Neuron (in vitro differentiated cells): ENCODE data around the gene CD82.

Experiments
- H2AFZ ChIP-seq: one replicate; pipeline ENCODE4 v1.6.1; 2013; ENCODE audit warnings: low read depth, mild to moderate bottlenecking, inconsistent platforms, low read length, moderate library complexity
- H3K27me3 ChIP-seq: one replicate; pipeline ENCODE4 v1.6.1; 2013; ENCODE audit warnings: low read length; ENCODE audit not compliant: insufficient read depth
- H3K36me3 ChIP-seq: one replicate; pipeline ENCODE4 v1.6.1; 2013; ENCODE audit warnings: low read length; ENCODE audit not compliant: insufficient read depth
- H3K4me1 ChIP-seq: one replicate; pipeline ENCODE4 v1.6.1; 2013; ENCODE audit warnings: low read length; ENCODE audit not compliant: insufficient read depth
- H3K4me3 ChIP-seq: 2 replicates; pipeline ENCODE4 v1.5.1; 2013; ENCODE audit warnings: mild to moderate bottlenecking, low read length, moderate library complexity
- H3K9me3 ChIP-seq: one replicate; pipeline ENCODE4 v1.6.1; 2013; ENCODE audit warnings: low read length

CD82 gene

DNA sequence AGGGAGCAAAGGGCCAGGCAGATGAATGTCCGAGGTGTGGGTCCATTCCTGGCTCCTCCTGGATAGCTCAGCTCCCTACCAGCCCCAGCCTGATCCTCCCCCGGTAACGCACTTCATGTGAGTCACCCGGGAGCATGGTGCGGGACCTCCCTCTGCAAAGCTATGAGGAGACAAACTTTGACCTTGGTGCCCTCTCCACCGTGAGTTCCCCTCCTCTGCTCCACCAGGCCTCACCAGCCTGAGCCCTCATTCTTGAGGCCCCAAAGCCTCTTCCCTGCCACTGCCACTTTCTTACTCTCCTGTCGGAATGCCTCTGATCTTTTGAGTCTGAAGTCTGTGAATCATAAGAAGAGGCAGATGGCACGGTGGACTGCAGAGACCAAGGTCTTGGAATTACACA lies 37.4 kb upstream of the CD82 start:
- Histone ChIP-seq H3K36me3 (no peaks in the 10 kb centered on the region), H3K4me3 (no peak overlapping the region), H3K27me3 (peaks cover 3% of the 10 kb centered on the region), H3K4me1 (no peaks in the 10 kb centered on the region), H2AFZ (no peak overlapping the region), H3K9me3 (no peaks in the 10 kb centered on the region)

DNA sequence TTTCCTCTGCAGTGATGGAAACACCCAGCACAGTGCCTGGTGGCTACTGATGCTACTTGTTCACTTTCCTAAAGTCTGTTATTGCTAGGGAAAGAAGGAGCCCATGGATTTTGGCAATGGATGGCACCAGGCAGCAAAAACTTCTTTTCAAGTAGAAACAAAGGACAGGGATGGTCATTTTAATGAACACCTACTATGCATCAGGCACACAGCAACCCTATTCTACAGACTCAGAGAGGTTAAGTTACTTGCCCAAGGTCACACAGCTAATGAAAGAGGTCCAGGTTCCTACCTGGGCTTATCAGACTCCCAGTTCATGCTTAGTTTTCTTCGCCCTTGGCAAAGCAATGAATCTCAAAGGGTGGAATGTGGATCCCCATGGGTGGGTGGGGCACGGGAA lies 36.9 kb upstream of the CD82 start:
- Histone ChIP-seq H3K9me3 (no peaks in the 10 kb centered on the region), H3K4me1 (no peaks in the 10 kb centered on the region), H3K4me3 (no peak overlapping the region), H3K36me3 (no peaks in the 10 kb centered on the region), H3K27me3 (peaks cover 3% of the 10 kb centered on the region), H2AFZ (no peak overlapping the region)

DNA sequence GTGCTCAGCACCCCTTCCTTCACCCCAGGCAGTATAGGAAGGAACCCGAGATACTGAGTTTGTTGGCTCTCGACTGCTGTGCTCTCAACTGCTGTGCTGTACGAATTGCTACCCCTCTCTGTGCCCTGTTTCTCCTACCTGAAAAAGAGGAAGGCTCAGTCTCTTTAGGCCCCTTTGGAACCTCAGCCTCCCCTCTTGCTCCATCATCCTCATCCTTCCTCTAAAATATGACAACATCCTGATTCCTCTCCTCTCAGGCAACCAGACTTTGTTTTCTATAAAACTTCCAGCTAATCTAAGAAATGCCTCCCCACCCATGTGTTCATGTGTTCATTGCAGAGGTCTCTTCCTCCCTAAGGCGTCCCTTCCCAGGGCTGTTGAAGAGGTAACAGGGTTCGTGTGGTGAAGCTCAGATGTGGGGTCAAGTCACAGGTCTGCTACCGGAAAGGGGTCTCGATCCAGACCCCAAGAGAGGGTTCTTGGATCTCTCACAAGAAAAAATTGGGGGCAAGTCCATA lies 35.5 kb upstream of the CD82 start:
- Histone ChIP-seq H3K27me3 (peaks cover 3% of the 10 kb centered on the region), H3K4me3 (no peak overlapping the region), H2AFZ (no peak overlapping the region), H3K9me3 (no peaks in the 10 kb centered on the region), H3K36me3 (no peaks in the 10 kb centered on the region), H3K4me1 (no peaks in the 10 kb centered on the region)

DNA sequence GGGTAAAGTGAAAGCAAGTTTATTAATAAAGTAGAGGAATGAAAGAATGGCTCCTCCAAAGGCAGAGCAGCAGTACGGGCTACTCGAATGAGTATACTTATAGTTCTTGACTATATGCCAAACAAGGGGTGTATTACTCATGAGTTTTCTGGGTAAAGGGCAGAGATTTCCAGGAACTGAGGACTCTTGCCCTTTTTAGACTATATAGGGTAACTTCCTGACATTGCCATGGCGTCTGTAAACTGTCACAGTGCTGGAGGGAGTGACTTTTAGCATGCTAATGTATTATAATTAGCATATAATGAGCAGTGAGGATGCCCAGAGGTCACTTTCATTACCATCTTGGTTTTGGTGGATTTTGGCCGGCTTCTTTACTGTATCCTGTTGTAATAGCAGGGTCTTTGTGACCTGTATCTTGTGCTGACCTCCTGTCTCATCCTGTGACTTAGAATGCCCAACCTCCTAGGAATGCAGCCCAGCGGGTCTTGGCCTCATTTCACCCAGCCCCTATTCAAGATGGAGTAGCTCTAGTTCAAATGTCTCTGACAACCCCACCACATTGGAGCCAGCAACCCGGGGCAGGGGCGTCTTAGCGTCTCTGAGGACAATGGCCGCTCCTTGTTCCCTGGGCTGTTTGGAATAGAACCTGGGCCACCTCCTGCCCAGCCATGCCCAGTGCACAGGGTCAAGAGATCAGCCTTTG lies 34.9 kb upstream of the CD82 start:
- Histone ChIP-seq H3K4me3 (no peak overlapping the region), H2AFZ (no peak overlapping the region), H3K4me1 (no peaks in the 10 kb centered on the region), H3K27me3 (peaks cover 3% of the 10 kb centered on the region), H3K36me3 (no peaks in the 10 kb centered on the region), H3K9me3 (no peaks in the 10 kb centered on the region)

DNA sequence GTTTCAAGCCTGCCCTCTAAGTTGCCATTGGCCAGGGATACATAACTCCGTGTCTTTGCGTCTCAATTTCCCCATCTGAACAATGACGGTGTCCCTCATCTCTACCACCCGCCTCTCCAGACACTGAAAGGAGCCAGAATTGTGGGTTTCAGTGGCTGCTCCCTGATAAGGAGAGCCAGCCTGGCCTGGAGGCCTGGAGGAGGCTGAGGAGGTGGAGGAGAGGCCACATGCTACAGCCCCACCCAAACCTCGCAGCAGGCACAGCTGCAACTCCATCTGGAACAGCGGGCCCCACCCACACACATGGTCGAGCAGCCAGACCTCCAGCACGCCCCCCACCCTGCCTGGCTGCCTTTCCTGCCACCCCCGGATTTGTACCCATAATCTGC lies 34.4 kb upstream of the CD82 start:
- H3K4me3 ChIP-seq, result no peak overlapping the region
- H2AFZ ChIP-seq, result no peak overlapping the region
- H3K4me1 ChIP-seq, result no peaks in the 10 kb centered on the region
- H3K27me3 ChIP-seq, result peaks cover 3% of the 10 kb centered on the region
- no peaks in the 10 kb centered on the region for H3K36me3 ChIP-seq
- no peaks in the 10 kb centered on the region for H3K9me3 ChIP-seq

DNA sequence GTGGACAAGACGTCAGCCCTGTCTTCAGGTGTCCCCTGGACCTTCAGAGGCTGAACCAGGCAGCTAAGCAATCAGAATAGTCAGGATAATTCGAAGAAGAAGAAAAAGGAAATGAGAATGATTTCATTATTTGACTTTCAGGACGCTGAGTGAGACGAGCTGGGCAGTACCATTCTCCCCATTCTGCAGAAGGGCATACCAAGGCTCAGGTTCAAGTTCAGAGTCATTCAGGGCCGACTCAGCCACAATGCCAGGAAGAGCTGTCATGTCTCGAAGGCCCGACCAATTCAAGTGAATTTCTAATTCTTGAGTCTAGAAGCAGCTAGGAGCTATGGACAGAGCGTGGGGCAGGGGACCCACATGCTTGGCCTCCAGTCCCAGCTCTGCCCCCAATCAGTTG lies 33.8 kb upstream of the CD82 start:
- no peaks in the 10 kb centered on the region for H3K36me3 ChIP-seq
- H2AFZ ChIP-seq, result no peak overlapping the region
- no peaks in the 10 kb centered on the region for H3K9me3 ChIP-seq
- peaks cover 3% of the 10 kb centered on the region for H3K27me3 ChIP-seq
- H3K4me3 ChIP-seq, result no peak overlapping the region
- H3K4me1 ChIP-seq, result no peaks in the 10 kb centered on the region

DNA sequence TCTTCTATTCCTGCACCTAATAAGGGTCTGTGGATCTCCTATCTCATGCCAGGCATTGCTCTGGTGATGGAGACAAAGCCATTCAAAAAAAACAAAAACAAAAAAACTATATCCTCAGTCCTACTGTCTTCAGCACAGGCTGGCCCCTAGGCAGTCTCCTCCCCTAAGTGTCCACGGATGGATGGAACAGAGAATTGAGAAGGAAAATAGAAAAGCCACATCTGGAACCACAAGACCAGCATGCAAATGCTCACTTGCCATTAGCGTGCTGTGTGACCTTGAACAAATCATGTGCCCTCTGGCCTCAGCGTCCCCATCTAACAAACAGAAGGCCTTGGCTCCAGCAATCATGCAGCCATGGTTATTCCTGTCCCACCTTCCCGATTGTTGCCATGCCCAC lies 32.7 kb upstream of the CD82 start:
- Histone ChIP-seq H3K36me3 (no peaks in the 10 kb centered on the region), H3K4me1 (no peaks in the 10 kb centered on the region), H3K27me3 (no peaks in the 10 kb centered on the region), H3K9me3 (no peaks in the 10 kb centered on the region), H2AFZ (no peak overlapping the region), H3K4me3 (no peak overlapping the region)

DNA sequence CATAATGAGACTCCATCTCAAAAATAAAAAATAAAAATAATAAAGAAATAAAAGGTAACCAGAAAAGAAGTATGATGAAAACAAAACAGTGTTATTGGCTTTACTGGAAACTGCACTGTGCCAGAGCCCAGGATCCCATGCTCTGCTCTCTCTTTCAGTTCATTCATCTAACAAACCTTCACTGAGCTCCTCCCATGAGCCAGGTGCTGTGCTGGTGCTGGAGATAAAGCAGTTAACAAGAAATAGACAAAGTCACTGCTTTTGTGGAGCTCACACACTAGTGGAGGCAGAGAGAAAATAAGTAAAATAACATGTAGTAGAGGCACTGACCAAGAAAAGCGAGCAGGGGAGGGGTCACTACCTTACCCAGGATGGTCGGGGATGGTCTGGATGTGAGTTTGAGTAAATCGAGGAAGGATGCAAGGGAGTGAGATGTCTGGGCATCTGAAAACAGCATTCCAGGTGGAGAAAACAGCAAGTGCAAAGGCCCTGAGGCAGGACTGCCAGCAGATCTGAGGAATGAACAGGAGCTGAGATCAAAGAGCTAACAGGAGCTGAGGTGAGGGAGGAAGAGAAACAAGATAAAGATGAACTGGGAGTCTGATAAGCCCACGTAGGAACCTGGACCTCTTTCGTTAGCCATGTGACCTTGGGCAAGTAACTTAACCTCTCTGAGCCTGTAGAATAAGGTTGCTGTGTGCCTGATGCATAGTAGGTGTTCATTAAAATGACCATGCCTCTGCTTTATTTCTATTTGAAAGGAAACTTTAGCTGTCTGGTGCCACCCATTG lies 31.3 kb upstream of the CD82 start:
- no peaks in the 10 kb centered on the region for H3K27me3 ChIP-seq
- no peak overlapping the region for H3K4me3 ChIP-seq
- no peaks in the 10 kb centered on the region for H3K9me3 ChIP-seq
- no peaks in the 10 kb centered on the region for H3K36me3 ChIP-seq
- no peaks in the 10 kb centered on the region for H3K4me1 ChIP-seq
- no peak overlapping the region for H2AFZ ChIP-seq

DNA sequence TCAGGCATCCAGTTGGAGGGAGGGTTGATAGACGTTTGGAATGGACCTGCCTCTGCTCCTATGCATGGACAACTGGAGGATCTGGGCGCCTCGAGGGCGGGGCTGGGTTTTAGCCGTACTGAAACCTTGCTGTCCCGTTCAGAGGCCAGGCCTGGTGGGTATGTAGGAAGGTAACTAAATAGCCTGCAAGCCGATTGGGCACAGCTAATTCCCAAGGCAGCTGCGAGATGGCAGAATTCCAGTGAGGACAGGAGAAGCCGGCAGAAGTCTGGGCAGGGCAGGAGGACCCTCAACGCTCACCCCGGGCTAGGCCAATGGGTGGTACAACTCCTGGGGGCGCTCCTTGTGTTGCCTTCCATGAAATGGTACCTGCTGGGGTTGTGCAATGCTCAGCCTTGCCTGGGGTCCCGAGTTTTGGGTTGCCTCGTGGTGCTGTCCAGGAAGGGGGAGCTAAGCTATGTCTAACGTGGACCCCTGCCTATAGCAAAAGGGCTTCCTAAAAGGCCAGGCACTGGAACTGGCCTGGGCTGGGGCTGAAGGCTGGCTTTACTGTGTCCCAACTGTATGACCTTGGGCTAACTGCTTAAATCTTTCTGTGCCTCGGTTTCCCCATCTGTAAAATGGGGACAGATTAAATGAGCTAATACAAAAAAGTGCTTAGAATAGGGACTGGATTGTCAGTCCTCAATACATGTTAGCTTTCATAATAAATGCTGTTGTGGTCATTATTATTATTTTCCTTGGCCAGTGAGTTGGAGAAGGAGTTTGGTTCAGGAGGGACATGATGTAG lies 30.1 kb upstream of the CD82 start:
- H3K9me3 ChIP-seq, result no peaks in the 10 kb centered on the region
- no peak overlapping the region for H3K4me3 ChIP-seq
- H3K36me3 ChIP-seq, result no peaks in the 10 kb centered on the region
- no peaks in the 10 kb centered on the region for H3K4me1 ChIP-seq
- no peak overlapping the region for H2AFZ ChIP-seq
- peaks cover 4% of the 10 kb centered on the region for H3K27me3 ChIP-seq

DNA sequence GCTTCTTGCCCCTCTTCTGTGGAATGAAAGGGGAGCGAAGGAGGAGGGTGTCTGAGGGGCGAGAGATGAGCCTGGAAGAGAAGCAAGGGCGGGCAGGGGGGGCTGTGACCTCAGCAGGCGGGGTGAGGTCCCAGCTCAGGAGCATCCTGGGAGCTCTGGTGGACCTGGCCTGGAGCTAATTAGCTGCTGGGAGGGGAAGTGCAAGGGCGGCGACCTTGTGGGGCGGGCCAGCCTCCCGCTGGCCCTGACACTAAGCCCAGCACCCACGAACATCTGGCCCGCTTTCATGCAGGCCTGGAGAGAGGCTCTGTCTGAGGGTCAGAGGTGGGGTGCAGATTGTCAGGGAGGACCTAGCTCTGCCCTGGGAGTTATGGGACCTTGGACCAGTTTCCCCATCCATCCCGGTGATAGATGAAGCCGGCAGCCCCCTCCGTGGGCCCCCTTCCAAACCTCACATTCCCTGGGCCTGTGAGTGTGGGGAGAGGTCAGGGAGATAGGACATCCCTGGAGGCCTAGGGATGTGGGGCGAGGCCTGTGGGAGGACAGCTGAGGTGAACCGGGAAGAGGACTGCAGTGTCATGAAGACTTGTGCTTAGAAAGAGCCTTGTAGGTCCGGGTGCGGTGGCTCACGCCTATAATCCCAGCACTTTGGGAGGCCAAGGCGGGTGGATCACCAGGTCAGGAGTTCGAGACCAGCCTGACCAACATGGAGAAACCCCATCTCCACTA lies 28.5 kb upstream of the CD82 start:
- Histone ChIP-seq H2AFZ (no peak overlapping the region), H3K36me3 (no peaks in the 10 kb centered on the region), H3K4me1 (no peaks in the 10 kb centered on the region), H3K9me3 (no peaks in the 10 kb centered on the region), H3K27me3 (peaks cover 4% of the 10 kb centered on the region), H3K4me3 (no peak overlapping the region)

DNA sequence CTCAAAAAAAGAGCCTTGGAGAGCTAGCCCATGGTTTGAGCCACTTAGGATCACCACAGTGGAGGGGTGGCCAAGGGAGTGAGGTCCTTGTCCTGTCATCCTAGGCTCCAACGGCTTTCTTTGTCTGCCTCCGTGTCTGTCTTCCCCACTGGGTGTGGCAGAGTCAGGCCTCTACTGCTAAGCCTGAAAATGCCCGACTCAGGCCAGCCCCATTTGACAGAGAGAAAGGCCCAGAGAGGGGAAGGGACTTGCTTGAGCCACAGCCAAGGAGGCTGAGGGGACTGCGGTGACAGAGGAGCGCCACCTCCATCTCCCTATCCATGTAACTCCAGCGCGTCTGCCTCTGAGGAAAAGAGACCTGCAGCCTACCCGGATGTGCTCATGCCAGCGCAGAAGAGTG lies 27.8 kb upstream of the CD82 start:
- Histone ChIP-seq H3K27me3 (peaks cover 4% of the 10 kb centered on the region), H2AFZ (no peak overlapping the region), H3K9me3 (no peaks in the 10 kb centered on the region), H3K4me3 (no peak overlapping the region), H3K4me1 (no peaks in the 10 kb centered on the region), H3K36me3 (no peaks in the 10 kb centered on the region)

DNA sequence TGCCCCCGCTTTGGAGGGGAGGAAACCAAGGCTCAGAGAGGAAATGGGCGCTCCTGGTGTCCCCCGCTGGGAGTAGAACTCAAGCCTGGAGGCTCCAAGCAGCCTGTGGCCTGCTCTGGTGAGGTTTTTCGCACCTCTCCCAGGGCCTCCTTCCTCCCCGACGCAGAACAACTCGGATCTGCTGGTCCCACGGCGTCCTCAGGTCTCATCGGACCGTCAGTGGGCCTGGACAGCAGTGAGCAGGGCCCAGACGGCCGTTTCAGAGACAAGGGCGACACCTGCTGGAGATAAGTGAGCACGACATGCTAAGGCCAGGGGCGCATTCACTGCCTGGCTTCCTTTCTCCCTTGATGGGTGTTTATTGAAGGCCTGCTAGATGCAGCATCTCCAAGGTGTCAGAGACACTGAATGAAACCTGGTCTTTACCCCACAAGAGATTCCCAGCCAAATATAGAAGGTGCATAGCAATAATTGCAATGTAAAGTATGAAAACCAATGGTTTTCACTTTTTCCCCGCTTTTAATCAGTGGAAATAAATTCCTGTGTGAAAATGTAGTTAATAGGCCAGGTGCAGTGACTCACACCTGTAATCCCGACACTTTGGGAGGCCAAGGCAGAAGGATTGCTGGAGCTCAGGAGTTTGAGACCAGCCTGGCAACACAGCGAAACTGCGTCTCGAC lies 26.9 kb upstream of the CD82 start:
- H3K9me3 ChIP-seq, result no peaks in the 10 kb centered on the region
- H3K36me3 ChIP-seq, result no peaks in the 10 kb centered on the region
- H3K27me3 ChIP-seq, result peaks cover 4% of the 10 kb centered on the region
- H3K4me1 ChIP-seq, result no peaks in the 10 kb centered on the region
- H2AFZ ChIP-seq, result no peak overlapping the region
- H3K4me3 ChIP-seq, result no peak overlapping the region
